Natural killer cell (primary cell): ENCODE data around the gene FJX1. TPM values are rescaled to one million over a fixed set of nuclear protein-coding genes. Genes with fewer than 3 reads are reported as not detected.

ENCODE experiments used
- ATAC-seq, 3 donors: fragments of 150-1000 bp in 2 of 3; fragments of 200-7000 bp in 1 of 3; cut with Tn5 transposase; 1 replicate in 1 of 3; 2 replicates in 2 of 3; pipeline ENCODE4 v1.10.0; 2021; ENCODE audit warnings: mild to moderate bottlenecking in 2 of 3, moderate library complexity in 2 of 3
- DNase-seq, 2 donors: peaks; one replicate each; pipeline versions ENCODE4 v3.0.0 to v3.0.0-alpha.2; 2013 to 2021; ENCODE audit warnings: mixed read lengths in 1 of 2
- H3K27ac ChIP-seq: one replicate; pipeline ENCODE4 v1.5.1; 2013; ENCODE audit warnings: mild to moderate bottlenecking, low read length
- H3K27me3 ChIP-seq: one replicate; pipeline ENCODE4 v1.6.1; 2013; ENCODE audit warnings: low read length; ENCODE audit not compliant: control insufficient read depth, insufficient read depth
- H3K36me3 ChIP-seq: one replicate; pipeline ENCODE4 v1.6.1; 2013; ENCODE audit warnings: low read length; ENCODE audit not compliant: control insufficient read depth, insufficient read depth
- H3K4me1 ChIP-seq: one replicate; pipeline ENCODE4 v1.6.1; 2013; ENCODE audit warnings: low read length; ENCODE audit not compliant: control insufficient read depth, insufficient read depth
- H3K4me3 ChIP-seq: one replicate; pipeline ENCODE4 v1.5.1; 2013; ENCODE audit warnings: low read length
- H3K9me3 ChIP-seq: one replicate; pipeline ENCODE4 v1.6.1; 2013; ENCODE audit warnings: low read length; ENCODE audit not compliant: control insufficient read depth, insufficient read depth
- H3K27ac Mint-ChIP-seq, 2 donors: one replicate each; pipeline ENCODE4 v1.8.0; 2022; ENCODE audit warnings: mild to moderate bottlenecking in 2 of 2, mixed read lengths in 2 of 2, moderate library complexity in 1 of 2
- H3K27me3 Mint-ChIP-seq, 2 donors: one replicate each; pipeline ENCODE4 v1.8.0; 2022; ENCODE audit warnings: low read depth in 2 of 2, mixed read lengths in 2 of 2
- H3K36me3 Mint-ChIP-seq: one replicate; pipeline ENCODE4 v1.8.0; 2022; ENCODE audit warnings: mixed read lengths
- H3K4me1 Mint-ChIP-seq, 2 donors: one replicate each; pipeline ENCODE4 v1.8.0; 2022; ENCODE audit warnings: mixed read lengths in 2 of 2
- H3K4me3 Mint-ChIP-seq: one replicate; pipeline ENCODE4 v1.8.0; 2022; ENCODE audit warnings: mild to moderate bottlenecking, moderate library complexity, mixed read lengths
- H3K9me3 Mint-ChIP-seq, 2 donors: one replicate each; pipeline ENCODE4 v1.8.0; 2022; ENCODE audit warnings: mixed read lengths in 2 of 2
- CTCF ChIP-seq: fragments of 200-600 bp; IDR thresholded peaks from one replicate; pipeline ENCODE4 v1.8.0; 2022; ENCODE audit warnings: antibody characterized with exemption
- WGBS: methylation state at CpG from one replicate; pipeline ENCODE4 v1.1.7; 2013; ENCODE audit warnings: missing lambda C conversion rate; ENCODE audit not compliant: insufficient coverage; 5-methylcytosine and 5-hydroxymethylcytosine counted together
- intact Hi-C: fragments of 100-400 bp; cut with micrococcal nuclease; formaldehyde crosslinking; loops from one replicate; pipeline ENCODE4 v1.14.2; 2022
- total RNA-seq, 4 donors: library from RNA; stranded (reverse); fragments of 120-200 nt in 1 of 4; gene quantifications; one replicate each; pipeline versions ENCODE4 v1.2.3 to v1.2.4, GENCODE V29; 2013 to 2022

The FJX1 gene
- total RNA-seq, 3 donors from 2014 or later (not counting 1 experiment from before 2014, with no cell fraction given): not detected

DNA sequence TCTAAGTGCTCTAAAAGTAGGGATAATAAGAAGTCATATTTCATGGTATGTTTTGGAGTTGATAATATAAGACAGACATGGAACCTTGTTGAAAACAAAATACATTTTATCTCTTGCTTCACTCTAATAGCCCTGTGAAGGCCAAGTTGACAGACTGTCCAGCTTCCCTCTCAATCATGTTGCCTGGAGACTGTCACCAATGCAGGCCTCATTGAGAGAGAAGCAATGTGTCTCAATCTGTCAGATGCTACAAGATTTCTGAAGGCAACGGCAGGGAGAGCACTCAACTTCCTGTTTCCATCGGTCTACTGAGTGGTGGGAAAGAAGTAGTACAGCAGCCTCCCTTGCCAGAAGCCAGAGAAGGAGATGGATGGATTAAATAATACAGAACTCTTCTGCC lies 23.6 kb upstream of the FJX1 start:
- Histone ChIP-seq H3K4me3 (no peak overlapping the region), H3K36me3 (no peaks in the 10 kb centered on the region), H3K4me1 (no peaks in the 10 kb centered on the region), H3K27me3 (no peaks in the 10 kb centered on the region), H3K9me3 (no peaks in the 10 kb centered on the region), H3K27ac (no peak overlapping the region)
- ATAC-seq (no peak), DNase-seq (no peak)
- no peaks in the 10 kb centered on the region for H3K9me3 Mint-ChIP-seq
- no peaks in the 10 kb centered on the region for H3K4me1 Mint-ChIP-seq
- H3K4me3 Mint-ChIP-seq: no peak overlapping the region
- TF ChIP-seq CTCF: no peak
- intact Hi-C loops: no loop called here
- H3K27ac Mint-ChIP-seq: no peak overlapping the region
- H3K36me3 Mint-ChIP-seq: no peaks in the 10 kb centered on the region
- WGBS: 7% methylated on average over 2 of the region's 2 CpGs
- peaks cover 21 to 63% of the 10 kb centered on the region in 2 donors for H3K27me3 Mint-ChIP-seq

- Mint-ChIP-seq H3K4me3 (no peak overlapping the region), H3K27me3 (peaks cover 23 to 57% of the 10 kb centered on the region in 2 donors), H3K4me1 (no peaks in the 10 kb centered on the region), H3K36me3 (no peaks in the 10 kb centered on the region), H3K27ac (no peak overlapping the region), H3K9me3 (no peaks in the 10 kb centered on the region)
- Histone ChIP-seq H3K36me3 (no peaks in the 10 kb centered on the region), H3K27me3 (no peaks in the 10 kb centered on the region), H3K4me3 (no peak overlapping the region), H3K9me3 (no peaks in the 10 kb centered on the region), H3K4me1 (no peaks in the 10 kb centered on the region), H3K27ac (no peak overlapping the region)
- intact Hi-C loops: no loop called here
- WGBS: 80% methylated on average over 3 of the region's 3 CpGs
- ATAC-seq (no peak), DNase-seq (no peak)
- no peak for TF ChIP-seq CTCF
Measured at GRCh38 chr11:35598254-35599125, 19.8 kb upstream of the FJX1 start.

- H3K27me3 Mint-ChIP-seq: peaks cover 25 to 52% of the 10 kb centered on the region in 2 donors
- H3K4me1 ChIP-seq: no peaks in the 10 kb centered on the region
- H3K27ac Mint-ChIP-seq: no peak overlapping the region
Measured at GRCh38 chr11:35600331-35600838, 17.9 kb upstream of the FJX1 start.

More at GRCh38 chr11:35600331-35600838, 17.9 kb upstream of the FJX1 start:
- intact Hi-C loops: no loop called here
- TF ChIP-seq CTCF: no peak
- no peaks in the 10 kb centered on the region for H3K36me3 Mint-ChIP-seq
- H3K4me3 Mint-ChIP-seq: no peak overlapping the region
- H3K4me1 Mint-ChIP-seq: no peaks in the 10 kb centered on the region
- no peaks in the 10 kb centered on the region for H3K9me3 ChIP-seq
- no peaks in the 10 kb centered on the region for H3K9me3 Mint-ChIP-seq
- 85% methylated on average over 3 of the region's 4 CpGs for WGBS
- H3K27ac ChIP-seq: no peak overlapping the region
- H3K27me3 ChIP-seq: no peaks in the 10 kb centered on the region
- no peaks in the 10 kb centered on the region for H3K36me3 ChIP-seq
- DNase-seq (no peak), ATAC-seq (no peak)
- H3K4me3 ChIP-seq: no peak overlapping the region
